Fibroblast of gingiva (primary cell): ENCODE measurements around the gene AGK.

Source experiments
- DNase-seq: peaks from one replicate; pipeline ENCODE4 v3.0.0-alpha.2; 2011; ENCODE audit warnings: low read depth

The AGK gene

DNA sequence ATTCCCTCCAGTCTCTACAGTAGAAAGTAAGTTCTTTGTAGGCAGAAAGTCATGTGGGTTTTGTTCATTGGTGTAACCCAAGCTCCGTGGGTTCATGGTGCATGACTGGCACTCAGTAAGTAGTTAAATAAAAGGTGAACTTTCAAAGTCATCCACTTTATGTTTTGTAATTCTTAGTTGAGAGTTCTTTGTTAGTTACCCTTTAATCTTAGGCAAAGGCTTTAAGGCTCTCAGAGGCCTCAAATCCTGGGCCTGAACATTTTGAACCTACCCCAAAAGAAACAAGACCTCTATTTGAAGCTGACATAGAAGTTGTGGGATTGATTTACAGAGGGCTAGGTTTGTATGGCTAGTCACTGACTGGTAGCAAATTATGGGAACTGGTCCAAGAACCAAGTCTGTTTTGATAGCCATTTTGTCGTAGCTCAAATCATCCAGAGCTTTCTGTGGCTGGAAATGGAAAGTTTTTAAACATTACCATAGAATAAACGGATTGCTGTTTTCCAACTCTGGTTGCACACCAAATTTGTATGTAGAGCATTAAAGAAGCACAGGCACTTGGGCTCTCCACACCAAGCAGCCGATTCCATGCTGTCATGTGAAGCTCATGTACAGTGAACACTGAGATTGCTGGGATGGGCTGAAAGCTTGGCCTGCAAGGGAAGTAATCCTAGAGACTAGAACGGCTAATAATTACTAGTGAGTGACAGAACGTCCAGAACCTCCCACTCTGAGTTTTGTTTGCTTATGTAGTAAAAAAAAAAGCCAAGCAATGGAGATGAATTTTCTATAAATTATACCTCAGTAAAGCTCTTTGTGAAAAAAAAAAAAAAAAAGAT lies 97.3 kb downstream of the AGK start:
- DNase-seq = peak; percentile 31

DNA sequence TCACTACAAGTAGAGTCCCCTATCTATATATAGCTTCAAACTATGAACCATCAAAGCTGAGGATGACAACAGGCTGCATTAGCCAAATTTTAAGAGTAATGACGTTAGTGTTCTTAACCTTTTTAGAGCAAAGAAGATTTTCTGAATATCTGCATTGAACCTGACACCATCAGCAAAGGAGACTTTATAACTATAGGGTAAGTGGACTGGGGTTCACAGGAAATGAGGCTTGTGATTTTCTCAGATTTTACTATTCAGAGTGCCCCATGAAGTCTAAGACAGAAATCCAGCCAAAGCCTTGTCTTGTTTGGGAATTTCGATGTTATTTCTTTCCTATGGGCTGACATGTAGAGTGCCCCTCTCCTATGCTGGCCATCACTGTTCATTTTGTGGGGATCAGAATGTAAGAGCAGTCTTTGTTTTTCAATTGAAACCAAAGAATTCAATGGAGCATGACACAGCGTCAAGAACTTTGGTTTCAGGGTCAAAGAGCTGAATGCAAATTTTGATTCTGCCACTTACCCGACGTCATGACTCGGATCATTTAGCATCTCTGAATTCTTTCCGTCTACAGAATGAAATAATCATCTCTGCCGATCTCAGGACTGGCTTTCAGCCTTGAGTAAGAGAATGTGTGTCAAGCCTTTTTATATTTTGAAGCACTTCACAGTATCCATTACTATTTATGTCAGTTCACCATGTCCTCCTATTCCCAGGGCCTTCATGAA lies 98.1 kb downstream of the AGK start:
- peak; percentile 75 for DNase-seq

DNA sequence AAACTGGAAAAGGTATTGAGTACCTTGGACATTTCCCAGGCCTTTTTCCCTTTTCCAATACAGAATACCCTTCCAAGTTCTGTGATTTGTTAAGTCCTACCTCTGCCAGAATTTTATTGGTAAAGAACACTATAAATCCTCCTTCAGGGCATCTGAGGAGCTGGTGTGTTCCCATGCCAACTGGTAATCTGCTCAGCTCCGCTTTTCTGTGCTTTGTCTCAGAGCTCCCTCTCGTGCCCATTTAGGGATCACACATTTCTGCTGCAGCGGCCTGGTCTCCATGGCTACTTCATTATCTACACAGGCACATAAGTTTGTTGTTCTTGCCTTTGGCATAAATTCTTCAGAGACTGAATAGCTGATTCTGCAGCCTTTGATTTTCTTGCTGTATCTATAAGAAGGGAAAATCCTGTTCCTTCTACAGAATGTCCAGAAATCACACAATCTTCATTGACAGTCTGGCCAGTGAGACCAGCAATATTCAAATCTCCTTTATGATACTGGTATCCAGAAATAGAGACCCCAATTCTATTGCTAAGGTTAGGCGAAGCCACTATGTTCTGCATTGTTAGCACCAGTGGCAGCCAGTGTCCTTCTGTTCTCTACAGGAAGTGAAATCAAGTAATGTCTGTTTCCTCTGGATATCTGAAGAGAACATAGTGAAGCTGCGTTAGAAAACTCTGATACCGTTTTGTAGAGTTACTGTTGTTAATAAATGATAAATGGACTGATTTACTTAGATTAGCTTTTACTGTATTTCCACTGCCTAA lies 98.8 kb downstream of the AGK start:
- DNase-seq = peak; percentile 90

DNA sequence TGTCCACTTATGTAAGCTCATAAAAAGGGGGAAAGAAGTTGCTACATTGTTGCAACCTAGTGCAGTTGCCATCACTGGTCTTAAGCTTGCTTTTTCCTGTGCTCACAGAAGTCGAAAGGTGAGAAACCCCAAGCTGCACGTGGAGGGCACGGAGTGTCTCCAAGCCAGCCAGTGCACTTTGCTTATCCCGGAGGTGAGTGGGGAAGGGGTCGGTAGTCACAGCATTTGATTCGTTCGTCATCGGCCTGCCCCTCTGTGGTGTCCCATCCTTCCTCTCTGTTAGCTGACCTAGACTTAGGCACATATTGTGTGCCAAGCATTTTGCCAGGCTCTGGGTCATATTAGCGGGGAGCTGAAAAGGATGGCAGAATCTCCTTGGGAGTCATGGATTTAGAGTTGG lies 100.2 kb downstream of the AGK start:
- no peak for DNase-seq

DNA sequence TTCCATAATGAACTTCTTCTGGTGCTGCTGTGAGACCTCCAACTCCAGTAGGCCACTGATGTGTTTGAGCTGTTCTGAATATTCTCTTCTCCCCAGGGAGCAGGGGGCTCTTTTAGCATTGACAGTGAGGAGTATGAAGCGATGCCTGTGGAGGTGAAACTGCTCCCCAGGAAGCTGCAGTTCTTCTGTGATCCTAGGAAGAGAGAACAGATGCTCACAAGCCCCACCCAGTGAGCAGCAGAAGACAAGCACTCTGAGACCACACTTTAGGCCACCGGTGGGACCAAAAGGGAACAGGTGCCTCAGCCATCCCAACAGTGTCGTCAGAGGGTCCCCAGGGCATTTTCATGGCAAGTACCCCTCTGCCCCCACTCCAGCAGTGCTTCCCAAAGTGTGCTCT lies 101.5 kb downstream of the AGK start:
- DNase-seq = no peak

DNA sequence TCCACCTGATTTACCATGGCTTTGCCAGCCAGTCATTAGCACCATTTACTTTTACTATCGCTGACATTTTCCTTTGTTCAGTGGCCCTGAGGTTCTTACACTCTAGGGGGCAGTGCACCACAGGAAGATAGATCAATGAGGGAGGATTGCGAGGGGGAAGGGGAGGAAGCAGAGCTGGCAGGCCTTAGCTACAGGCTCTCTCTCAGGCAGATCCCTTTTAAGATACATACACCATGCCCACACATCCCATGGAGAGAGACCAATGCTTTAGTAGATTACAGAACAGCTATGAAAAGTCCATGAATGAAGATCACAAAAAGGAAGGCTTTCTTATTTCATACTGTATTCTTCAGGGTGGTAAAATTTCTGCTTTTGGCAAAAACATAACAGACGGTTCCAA lies 103.3 kb downstream of the AGK start:
- DNase-seq = peak; percentile 55

DNA sequence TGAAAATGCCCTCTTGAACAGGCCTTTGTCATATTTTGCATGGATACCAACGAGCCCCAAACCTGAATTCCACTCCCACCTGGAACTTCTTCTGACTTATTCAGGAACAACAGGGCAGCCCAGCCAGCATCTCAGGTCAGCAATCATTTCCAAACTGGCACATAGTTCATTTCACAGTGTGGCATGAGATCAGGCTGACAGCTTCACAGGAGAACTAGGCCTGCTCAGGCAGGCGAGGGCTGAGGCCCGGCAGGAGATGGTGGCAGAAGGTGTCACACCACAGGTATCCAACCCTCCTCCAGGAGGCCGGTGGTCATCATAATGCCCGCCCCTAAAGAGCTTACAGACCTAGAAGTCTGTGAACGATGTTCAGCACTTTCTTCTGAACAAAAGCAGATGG lies 108.3 kb downstream of the AGK start:
- DNase-seq = no peak

DNA sequence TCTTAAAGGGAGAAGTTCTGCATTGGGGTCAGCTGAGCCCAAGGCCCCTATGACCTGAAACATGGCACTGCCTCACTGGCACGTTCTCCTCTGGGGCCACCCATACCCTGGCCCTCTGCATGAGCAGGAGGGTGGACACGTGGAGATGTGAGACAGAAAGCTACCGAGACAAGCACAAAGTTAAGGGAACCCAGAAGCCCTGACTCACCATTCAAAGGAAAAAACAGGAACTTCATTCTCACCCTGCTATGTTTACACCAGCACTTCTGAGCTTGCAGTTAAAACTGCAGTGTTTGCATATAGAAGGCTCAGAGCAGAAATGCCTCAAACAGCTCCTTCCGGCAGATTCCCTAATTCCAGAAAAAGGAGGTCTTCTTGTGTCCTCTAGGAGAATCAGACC lies 109.0 kb downstream of the AGK start:
- DNase-seq = no peak

DNA sequence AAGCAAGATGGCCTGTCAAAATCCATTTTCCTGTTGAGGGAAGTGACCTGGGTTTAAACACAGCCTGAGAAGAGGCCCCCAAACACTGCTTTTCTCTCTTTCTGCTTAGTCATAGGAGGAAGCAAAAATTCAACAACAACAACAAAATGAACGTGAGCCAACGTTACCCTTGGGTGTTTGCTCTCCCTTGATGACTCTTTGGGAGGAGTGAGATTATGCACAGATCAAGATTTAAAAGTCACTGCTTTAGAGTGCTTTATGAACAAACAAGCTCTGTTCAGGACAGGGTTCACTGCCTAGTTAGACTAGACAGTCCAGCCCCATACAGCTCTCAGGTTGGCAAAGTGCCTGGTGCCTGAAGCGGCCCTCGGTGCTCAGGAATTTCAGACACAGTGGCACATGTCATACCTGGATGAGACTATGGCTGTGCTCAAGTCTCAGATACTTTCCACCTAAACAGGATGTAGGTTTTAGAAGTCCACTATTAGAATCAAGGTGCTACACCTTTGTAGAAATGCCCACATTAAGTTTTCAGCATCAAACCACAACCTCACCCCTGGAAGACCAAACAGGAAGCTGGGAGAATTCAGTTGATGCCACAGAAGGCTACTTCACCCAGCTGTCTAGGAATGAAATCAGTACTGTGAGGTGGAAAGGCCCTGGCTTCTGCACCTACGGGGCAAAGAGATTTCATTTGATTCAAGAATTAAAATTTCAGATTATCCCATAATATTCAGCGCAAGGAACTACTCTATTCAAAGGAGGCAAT lies 112.1 kb downstream of the AGK start:
- no peak for DNase-seq

DNA sequence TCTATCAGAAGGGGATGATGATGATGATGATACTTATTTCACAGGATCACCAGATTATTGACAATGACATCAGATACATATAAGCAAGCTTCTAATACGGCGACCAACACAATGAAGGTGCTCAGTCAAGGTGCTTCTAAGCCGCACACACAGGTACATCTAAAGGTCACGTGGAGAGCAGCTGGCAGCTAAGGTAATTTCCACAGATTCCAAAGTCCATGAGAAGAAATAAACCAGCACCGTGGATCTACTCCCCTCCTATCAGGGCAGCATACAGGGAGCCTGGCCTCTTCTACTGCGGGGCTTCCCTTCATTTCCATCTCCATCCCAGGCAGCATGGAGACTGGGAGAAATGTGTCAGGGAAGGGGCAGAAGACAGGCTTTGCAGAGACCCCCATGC lies 113.2 kb downstream of the AGK start:
- no peak for DNase-seq

DNA sequence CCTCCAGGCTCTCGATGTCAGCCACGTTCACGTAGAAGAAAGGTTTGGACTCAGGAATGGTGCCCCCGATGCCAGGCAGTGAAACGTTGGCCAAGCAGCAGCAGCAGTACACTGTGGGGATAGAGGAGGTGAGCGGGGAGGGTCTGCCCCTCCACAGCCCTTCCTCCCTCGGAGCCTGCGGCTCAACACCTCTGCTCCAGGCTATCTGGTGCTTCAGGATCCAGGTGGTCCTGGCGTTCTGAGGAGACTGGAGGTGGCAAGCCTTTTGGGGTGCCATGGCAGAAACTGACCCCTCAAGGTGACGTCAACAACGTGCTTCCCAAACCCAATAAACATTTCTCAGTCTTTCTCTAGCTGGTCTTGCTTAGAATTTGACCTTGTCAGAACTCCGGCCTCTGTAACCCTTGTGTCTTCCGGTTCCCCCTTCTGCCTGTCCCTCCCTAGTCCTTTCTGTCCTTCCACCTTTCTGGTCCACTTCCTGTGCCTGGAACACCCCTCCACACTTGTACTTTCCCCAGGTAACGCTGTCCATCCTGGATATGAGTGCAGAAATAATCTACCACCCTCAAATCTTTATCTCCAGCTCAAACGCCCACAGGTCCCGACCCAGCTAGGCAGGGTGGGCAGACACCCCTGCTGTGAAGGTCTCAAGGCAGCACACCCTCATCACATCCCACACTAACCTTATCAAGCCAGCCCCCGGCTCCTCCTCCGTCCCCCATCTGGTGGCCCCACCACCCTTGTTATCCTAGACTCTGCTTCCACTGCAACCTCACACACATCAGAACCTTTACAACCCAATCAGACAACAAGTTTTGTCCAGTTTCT lies 114.2 kb downstream of the AGK start:
- no peak for DNase-seq

DNA sequence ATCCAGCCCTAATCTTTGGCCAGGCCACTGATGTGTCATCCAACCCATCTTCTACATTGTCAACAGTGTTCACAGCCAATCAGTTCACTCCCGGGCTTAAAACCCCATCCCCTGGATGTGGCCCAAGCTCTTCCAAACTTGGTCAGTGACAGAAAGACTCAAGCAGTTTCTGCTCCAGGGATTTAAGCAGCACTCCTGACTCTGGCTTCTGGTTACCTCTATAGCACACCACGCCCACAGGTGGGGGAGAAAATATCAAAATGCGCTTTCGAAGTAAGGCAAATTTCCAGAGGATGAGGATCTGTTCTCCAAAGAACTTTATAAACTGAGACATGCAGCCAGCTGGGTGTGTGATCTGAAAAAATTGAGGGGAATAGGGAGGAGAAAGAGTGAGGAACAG lies 114.9 kb downstream of the AGK start:
- DNase-seq = no peak

DNA sequence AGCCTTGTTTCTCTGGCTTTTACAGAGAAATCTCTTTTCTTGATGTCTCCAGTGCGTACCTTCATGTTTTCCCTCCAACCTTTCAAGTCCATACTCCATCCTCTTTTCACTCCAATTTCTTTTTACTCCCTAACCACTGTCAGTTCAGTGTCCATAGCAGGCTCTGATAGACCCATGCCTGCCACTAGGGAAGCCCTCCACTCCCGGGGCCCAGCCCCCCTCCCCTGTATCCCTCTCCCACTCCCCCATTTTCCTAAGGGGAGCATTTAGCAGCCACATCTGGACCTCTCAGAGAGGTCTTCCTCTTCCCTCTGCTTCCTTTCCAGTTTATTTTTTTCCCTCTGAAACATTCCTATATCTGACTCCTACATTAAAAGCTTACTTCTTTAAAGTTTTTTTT lies 117.6 kb downstream of the AGK start:
- DNase-seq = no peak

DNA sequence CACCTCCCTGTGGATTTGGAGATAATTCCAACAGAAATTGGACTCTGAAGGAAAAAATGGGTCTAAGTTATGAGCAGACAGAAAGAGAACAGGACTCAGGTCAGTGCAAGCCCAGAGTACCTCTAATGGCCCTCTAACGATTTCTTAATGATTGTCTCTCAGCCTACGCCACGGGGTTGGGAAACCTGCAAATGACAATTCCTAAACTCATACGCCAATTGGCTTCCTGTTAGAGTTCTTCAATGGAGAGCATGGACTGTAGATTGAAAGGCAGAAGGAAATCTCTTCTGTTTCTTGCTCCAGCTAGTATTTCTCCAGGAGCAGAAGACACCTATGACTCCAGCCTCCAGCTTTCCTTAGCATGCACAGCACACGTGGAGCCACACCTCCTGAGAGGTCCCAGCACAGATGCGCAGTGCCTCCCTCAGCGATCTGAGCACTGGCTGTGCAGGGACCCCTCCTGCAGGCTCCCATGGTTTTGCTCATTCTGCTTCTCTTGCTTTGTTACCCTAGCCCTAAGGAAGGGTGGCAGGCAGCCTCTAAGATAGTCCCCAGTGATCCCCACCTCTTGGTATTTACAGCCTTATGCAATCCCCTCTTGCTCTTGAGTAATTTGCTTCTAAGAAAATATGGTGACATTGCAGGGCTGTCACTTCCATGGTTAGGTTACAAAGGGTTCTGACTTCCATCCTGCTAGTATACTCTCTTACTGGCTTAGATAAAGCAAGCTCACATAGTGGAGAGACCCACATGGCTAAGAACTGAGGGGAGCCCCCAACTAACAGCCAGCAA lies 120.7 kb downstream of the AGK start:
- DNase-seq = no peak

DNA sequence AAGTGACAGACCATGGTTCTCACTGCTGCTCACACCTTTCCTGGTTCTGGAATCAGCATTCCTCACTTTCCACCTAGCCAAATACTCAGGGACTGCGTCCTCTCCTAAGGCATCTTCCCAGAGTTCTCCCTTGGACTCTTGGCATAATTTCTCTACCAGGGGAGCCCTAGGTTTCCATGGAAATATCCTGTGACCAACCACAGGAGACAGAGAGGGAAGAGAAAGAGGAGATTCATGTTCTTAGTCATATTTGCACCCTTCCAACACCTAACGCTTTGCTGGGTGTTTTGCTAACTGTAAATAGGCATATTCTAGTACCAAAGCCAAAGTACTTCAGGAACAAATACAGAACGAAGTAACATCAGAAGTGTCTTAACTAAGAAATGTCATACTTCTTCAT lies 122.1 kb downstream of the AGK start:
- no peak for DNase-seq

DNA sequence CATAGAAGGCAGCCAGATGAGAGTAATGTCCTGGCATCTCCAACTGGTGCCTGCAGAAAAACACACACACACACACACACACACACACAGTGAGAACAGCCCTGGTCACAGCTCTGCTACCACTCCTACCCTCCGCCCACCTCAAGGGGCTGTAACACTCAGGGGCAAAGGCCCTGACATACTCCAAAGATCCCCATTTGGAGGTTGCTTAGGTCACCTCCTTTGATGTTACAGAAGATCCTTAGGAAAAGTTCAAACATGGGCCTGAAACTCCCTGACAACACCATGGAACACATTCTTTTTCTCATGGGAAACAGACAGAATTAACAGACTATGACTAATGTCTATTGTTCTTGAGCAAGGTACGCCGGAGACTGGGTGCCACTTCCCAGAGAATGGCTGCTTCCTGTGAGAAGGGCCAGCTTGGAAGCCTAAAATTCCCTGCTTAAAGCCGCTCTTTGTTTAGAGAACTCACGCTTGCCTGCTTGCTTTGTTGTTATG lies 123.0 kb downstream of the AGK start:
- DNase-seq = no peak

DNA sequence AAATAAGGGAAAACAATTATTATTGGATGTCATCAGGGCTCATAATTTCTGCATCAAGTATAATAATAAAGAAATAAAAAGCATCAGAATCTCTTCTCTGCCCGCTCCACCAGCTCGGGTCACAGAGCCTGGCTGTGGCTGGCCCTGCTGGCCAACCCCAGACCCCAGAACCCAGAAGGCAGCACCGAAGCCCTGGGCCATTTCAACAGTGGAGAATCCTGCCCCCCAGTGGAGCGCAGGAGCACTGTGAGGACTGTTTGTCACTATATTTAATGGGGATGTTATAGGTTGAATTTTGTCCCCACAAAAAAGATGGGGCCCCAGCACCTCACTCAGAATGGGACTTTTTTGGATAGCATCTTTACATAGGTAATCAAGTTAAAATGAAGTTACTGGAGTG lies 123.5 kb downstream of the AGK start:
- DNase-seq = no peak

DNA sequence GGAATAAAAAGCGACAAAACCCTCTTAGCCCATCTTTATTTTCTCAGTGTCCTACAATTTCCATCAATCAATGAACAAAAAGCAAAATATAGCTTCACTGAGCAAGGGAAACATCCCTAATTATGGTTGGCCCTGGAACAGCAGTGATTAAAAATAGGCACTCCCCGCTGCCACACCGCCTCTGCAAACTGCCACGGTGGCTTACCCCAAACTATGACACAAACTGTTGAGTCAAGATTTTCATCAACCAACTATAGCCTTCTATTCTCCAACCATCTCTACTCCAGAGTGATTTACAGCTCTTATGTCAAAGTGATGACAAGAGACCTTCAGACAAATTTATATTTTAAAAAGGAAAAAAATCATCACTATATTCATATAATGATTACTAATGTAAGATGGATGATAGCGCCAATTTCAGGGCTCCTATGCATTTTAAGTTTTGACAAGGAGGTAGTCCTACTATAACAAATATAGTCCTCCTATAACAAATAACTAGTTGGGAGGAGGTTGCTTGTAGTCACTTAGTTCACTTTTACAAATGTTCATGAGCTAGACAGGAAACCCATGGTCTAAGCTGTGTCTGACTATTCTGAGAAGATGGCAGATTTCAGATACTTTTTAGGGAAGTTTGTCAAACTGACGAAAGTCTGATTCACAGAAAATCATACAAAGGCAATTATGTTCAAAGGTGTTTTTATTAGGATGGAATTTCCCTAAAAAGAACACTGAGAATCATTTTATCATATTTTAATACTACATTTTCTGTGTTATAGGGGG lies 124.4 kb downstream of the AGK start:
- DNase-seq = no peak

DNA sequence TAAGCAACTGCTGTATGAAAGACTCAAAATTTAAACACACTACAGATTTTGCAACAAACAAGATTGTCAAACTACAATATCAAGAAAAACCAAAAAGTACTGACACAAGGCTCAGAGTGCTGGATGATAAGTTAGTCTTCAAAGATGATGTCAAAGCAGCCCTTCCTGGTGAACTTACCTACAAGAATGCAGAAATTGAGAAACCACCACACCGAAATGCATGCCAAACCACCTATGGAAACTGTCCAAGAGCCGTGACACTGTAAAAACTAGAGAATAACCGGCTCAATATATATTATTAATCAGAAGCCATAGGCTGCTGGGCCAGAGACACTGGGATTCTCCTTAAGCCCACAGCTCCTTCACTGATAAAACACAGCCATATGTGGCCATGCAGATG lies 125.4 kb downstream of the AGK start:
- no peak for DNase-seq
